Fibroblast of lung (primary cell): ENCODE results near the gene ZNF534.

Experiments
- CTCF ChIP-seq, 2 donors: IDR thresholded peaks in 1 of 2; conservative IDR thresholded peaks in 1 of 2; 1 replicate in 1 of 2; 2 replicates in 1 of 2; pipeline ENCODE4 v1.5.1; 2011 to 2012; ENCODE audit warnings: low read length in 2 of 2, control low read depth in 1 of 2, inconsistent platforms in 1 of 2, low read depth in 1 of 2, mild to moderate bottlenecking in 1 of 2
- EZH2 ChIP-seq: IDR thresholded peaks from 2 replicates; pipeline ENCODE4 v1.5.1; 2012; ENCODE audit warnings: low read length, control low read depth, mild to moderate bottlenecking; ENCODE audit errors: missing control alignments

GRCh38 chr19:52415711-52416110 is 13.2 kb upstream of the ZNF534 start:
- TF ChIP-seq CTCF (conservative IDR thresholded peaks at IDR 0.05 in 1 of 2, IDR thresholded peaks at IDR 0.05 in 1 of 2; ENCODE audit: low read depth in 1 of 2, low read length in 2 of 2) (no peak), EZH2 (no peak)
